ENCODE measurements around the gene ABCB11.

Gene ABCB11

GRCh38 chr2:169010633-169011460 is 20.3 kb downstream of the ABCB11 start:
- TF ChIP-seq, protein P1, sequence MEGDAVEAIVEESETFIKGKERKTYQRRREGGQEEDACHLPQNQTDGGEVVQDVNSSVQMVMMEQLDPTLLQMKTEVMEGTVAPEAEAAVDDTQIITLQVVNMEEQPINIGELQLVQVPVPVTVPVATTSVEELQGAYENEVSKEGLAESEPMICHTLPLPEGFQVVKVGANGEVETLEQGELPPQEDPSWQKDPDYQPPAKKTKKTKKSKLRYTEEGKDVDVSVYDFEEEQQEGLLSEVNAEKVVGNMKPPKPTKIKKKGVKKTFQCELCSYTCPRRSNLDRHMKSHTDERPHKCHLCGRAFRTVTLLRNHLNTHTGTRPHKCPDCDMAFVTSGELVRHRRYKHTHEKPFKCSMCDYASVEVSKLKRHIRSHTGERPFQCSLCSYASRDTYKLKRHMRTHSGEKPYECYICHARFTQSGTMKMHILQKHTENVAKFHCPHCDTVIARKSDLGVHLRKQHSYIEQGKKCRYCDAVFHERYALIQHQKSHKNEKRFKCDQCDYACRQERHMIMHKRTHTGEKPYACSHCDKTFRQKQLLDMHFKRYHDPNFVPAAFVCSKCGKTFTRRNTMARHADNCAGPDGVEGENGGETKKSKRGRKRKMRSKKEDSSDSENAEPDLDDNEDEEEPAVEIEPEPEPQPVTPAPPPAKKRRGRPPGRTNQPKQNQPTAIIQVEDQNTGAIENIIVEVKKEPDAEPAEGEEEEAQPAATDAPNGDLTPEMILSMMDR (IDR thresholded peaks at IDR 0.05): no peak
- H3K27me3 ChIP-seq: no peaks in the 10 kb centered on the region
- intact Hi-C loops (cut with DNase I; ENCODE audit: low total_unique reads): no loop called here
- no peaks in the 10 kb centered on the region for H3K4me1 ChIP-seq
- no peak for DNase-seq
- no peaks in the 10 kb centered on the region for H3K36me3 ChIP-seq
- H3K27ac ChIP-seq: no peak overlapping the region
- no peak overlapping the region for H3K4me3 ChIP-seq
- no peaks in the 10 kb centered on the region for H3K9me3 ChIP-seq

GRCh38 chr2:169009865-169010579 is 21.1 kb downstream of the ABCB11 start:
- no peak overlapping the region for H3K4me3 ChIP-seq
- H3K4me1 ChIP-seq: no peaks in the 10 kb centered on the region
- DNase-seq: no peak
- H3K36me3 ChIP-seq: no peaks in the 10 kb centered on the region
- no peak overlapping the region for H3K27ac ChIP-seq
- TF ChIP-seq, protein P1 (IDR thresholded peaks at IDR 0.05): no peak
- intact Hi-C loops (cut with DNase I; ENCODE audit: low total_unique reads): no loop called here
- no peaks in the 10 kb centered on the region for H3K27me3 ChIP-seq
- H3K9me3 ChIP-seq: no peaks in the 10 kb centered on the region

- no peak overlapping the region for H3K4me3 ChIP-seq
- no peak for DNase-seq
- no peaks in the 10 kb centered on the region for H3K4me1 ChIP-seq
- intact Hi-C loops (cut with DNase I; ENCODE audit: low total_unique reads): no loop called here
- H3K27me3 ChIP-seq: no peaks in the 10 kb centered on the region
- H3K27ac ChIP-seq: no peak overlapping the region
- H3K9me3 ChIP-seq: no peaks in the 10 kb centered on the region
- no peaks in the 10 kb centered on the region for H3K36me3 ChIP-seq
- TF ChIP-seq, protein P1 (IDR thresholded peaks at IDR 0.05): no peak
Observed at GRCh38 chr2:169007941-169008340, 23.2 kb downstream of the ABCB11 start.

- H3K27ac ChIP-seq: no peak overlapping the region
- no peak for DNase-seq
- H3K4me1 ChIP-seq: no peaks in the 10 kb centered on the region
- H3K9me3 ChIP-seq: no peaks in the 10 kb centered on the region
- H3K4me3 ChIP-seq: no peak overlapping the region
- intact Hi-C loops (cut with DNase I; ENCODE audit: low total_unique reads): no loop called here
- no peaks in the 10 kb centered on the region for H3K27me3 ChIP-seq
- H3K36me3 ChIP-seq: no peaks in the 10 kb centered on the region
- TF ChIP-seq, protein P1 (IDR thresholded peaks at IDR 0.05): no peak
Observed at GRCh38 chr2:169007356-169007755, 23.8 kb downstream of the ABCB11 start.

DNA sequence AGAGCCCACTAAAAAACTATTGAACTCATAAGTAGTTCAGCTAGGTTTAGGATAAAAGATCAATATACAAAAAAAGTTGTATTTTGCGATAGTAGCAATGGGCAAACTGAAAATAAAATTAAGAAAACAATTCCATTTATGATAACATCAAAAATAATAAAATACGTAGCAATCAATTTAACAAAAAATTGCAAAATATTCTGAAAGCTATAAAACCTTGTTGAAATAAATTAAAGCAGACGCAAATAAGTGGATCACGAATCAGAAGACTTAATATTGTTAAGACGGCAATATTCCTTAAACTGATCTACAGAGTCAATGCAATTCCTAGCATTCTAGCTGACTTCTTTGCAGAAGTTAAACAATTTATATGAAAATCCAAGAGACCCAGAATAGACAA is 24.5 kb downstream of the ABCB11 start:
- Histone ChIP-seq H3K4me1 (no peaks in the 10 kb centered on the region), H3K36me3 (no peaks in the 10 kb centered on the region), H3K27ac (no peak overlapping the region), H3K4me3 (no peak overlapping the region), H3K9me3 (no peaks in the 10 kb centered on the region), H3K27me3 (no peaks in the 10 kb centered on the region)
- no peak for DNase-seq
- TF ChIP-seq, protein P1 (IDR thresholded peaks at IDR 0.05): no peak
- intact Hi-C loops (cut with DNase I; ENCODE audit: low total_unique reads): no loop called here

Measured in tibial artery (tissue), 4 donors.